Duodenal mucosa (tissue), 2 donors: ENCODE data around the gene RPS27L.
"Not testable (repeated sequence)": the region's sequence is repeated elsewhere in the genome, so short reads cannot be mapped to it uniquely, and the experiment has no call there.

Experiments
- H3K27ac ChIP-seq: one replicate; pipeline ENCODE4 v1.7.0; 2013; ENCODE audit warnings: low read depth, low read length
- H3K27me3 ChIP-seq, 2 donors: one replicate each; pipeline ENCODE4 v1.7.0; 2013; ENCODE audit warnings: low read length in 2 of 2, control low read depth in 1 of 2; ENCODE audit not compliant: insufficient read depth in 2 of 2, control insufficient read depth in 1 of 2
- H3K36me3 ChIP-seq, 2 donors: one replicate each; pipeline ENCODE4 v1.7.0; 2013; ENCODE audit warnings: low read length in 2 of 2, control low read depth in 1 of 2; ENCODE audit not compliant: insufficient read depth in 2 of 2, control insufficient read depth in 1 of 2
- H3K4me1 ChIP-seq, 2 donors: one replicate each; pipeline ENCODE4 v1.7.0; 2013; ENCODE audit warnings: low read length in 2 of 2, control low read depth in 1 of 2; ENCODE audit not compliant: insufficient read depth in 2 of 2, control insufficient read depth in 1 of 2
- H3K4me3 ChIP-seq, 2 donors: one replicate each; pipeline ENCODE4 v1.7.0; 2013; ENCODE audit warnings: low read length in 2 of 2, low read depth in 1 of 2
- H3K9ac ChIP-seq, 2 donors: one replicate each; pipeline ENCODE4 v1.7.0; 2013; ENCODE audit warnings: low read length in 2 of 2, low read depth in 1 of 2
- H3K9me3 ChIP-seq, 2 donors: one replicate each; pipeline ENCODE4 v1.7.0; 2013; ENCODE audit warnings: low read length in 2 of 2, control low read depth in 1 of 2; ENCODE audit not compliant: control insufficient read depth in 1 of 2

Gene RPS27L

GRCh38 chr15:63121382-63122001, 35.8 kb downstream of the RPS27L start, which contains the start of gene LACTB:
TSS of gene LACTB (plus strand) at chr15:63121861. CDS start at chr15:63121872, 11 bp downstream.
- Histone ChIP-seq H3K27me3 (no peaks in the 10 kb centered on the region), H3K9me3 (peaks cover 4 to 9% of the 10 kb centered on the region in 2 donors), H3K4me3 (peak within 1 kb of the TSS; percentile 74 to 82), H3K36me3 (no peaks in the 10 kb centered on the region), H3K9ac (peak within 1 kb of the TSS; percentile 52 to 87), H3K27ac (peak within 1 kb of the TSS; percentile 93), H3K4me1 (peaks cover 5% of the 10 kb centered on the region in 2 donors)

DNA sequence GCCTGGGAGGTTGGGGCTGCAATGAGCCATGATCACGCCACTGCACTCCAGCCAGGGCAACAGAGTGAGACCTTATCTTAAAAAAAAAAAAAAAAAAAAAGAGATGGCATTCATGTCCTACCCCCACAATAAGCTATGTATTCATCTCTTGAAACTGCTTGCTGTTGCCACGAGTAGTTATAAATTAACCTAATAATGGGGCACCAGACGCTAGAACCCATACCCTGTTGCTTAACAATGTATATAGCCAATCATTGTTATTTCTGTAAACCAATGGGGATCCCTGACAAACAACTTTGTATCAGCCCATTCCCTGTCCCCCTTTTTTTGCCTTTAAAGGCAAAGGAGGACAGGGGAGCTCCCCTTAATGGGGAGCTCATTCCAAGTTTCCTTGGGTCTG, 38.4 kb downstream of the RPS27L start:
- Histone ChIP-seq H3K27ac (no peak overlapping the region), H3K27me3 (no peaks in the 10 kb centered on the region), H3K9me3 (peaks cover 4 to 9% of the 10 kb centered on the region in 2 donors), H3K9ac (no peak overlapping the region), H3K4me1 (peaks cover 5% of the 10 kb centered on the region in 2 donors), H3K4me3 (no peak overlapping the region), H3K36me3 (no peaks in the 10 kb centered on the region)

DNA sequence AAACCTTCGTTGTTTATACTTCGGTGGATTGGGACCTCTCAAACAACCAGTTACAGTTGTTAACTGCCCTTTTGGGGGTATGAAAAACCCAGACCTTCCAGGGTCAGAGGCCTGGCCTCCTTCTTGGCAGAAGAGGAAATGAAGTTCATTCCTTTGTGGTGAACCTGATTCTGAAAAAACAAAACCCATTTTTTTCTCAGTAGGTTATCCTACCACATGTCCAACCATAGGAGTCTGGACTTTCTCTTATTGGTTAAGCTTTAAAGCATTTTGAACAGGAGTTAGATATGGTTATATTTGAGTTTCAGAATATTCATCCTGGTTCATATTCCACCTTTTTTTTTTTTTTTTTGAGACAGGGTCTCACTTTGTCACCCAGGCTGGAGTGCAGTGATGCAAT, 42.8 kb downstream of the RPS27L start:
- H3K9ac ChIP-seq: no peak overlapping the region

DNA sequence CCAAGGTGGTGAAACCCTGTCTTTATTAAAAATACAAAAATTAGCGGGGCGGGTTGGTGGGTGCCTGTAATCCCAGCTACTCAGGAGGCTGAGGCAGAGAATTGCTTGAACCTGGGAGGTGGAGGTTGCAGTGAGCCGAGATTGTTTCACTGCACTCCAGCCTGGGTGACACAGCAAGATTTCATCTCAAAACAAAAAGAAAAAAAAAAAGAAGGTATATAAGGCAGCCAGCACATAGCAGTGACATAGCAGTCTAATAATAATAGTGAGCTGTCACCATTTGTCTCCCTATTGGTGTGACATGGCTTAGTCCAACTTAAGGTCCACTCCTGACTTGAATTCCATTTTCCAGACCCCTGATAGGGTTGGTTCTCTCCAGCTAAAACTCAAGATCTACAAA, 44.4 kb downstream of the RPS27L start:
- H3K9me3 ChIP-seq: no peaks in the 10 kb centered on the region
- H3K9ac ChIP-seq: no peak overlapping the region
- H3K27me3 ChIP-seq: no peaks in the 10 kb centered on the region
- no peak overlapping the region for H3K4me3 ChIP-seq
- peaks cover 12 to 15% of the 10 kb centered on the region in 2 donors for H3K4me1 ChIP-seq
- H3K27ac ChIP-seq: no peak overlapping the region
- no peaks in the 10 kb centered on the region for H3K36me3 ChIP-seq

More for the DNA sequence above, 42.8 kb downstream of the RPS27L start:
- Histone ChIP-seq H3K4me3 (no peak overlapping the region), H3K27me3 (no peaks in the 10 kb centered on the region), H3K27ac (no peak overlapping the region), H3K4me1 (no peaks in the 10 kb centered on the region), H3K9me3 (peaks cover 0 to 4% of the 10 kb centered on the region in 2 donors), H3K36me3 (no peaks in the 10 kb centered on the region)

DNA sequence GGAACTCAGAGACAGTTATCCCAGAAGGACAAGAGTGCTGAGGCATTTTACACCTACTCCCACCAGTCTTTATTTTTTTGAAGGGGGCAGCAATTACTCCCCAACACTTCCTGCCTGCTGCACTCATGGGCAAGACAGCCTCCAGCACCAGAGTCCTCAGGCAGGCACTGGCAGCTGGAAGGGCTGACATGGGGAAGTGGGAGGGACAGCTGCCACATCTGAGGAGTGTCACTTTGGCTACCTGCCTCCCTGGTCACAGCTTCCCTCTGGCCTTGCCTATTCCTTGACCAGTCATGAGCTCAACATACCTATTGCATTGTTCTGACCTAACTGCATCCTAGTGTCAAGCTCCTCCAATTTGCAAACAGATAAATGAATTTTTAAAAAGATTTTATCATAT, 45.8 kb downstream of the RPS27L start:
- Histone ChIP-seq H3K4me3 (no peak overlapping the region), H3K4me1 (peaks cover 14 to 16% of the 10 kb centered on the region in 2 donors), H3K27ac (no peak overlapping the region), H3K9ac (no peak overlapping the region), H3K27me3 (no peaks in the 10 kb centered on the region), H3K36me3 (no peaks in the 10 kb centered on the region), H3K9me3 (no peaks in the 10 kb centered on the region)

DNA sequence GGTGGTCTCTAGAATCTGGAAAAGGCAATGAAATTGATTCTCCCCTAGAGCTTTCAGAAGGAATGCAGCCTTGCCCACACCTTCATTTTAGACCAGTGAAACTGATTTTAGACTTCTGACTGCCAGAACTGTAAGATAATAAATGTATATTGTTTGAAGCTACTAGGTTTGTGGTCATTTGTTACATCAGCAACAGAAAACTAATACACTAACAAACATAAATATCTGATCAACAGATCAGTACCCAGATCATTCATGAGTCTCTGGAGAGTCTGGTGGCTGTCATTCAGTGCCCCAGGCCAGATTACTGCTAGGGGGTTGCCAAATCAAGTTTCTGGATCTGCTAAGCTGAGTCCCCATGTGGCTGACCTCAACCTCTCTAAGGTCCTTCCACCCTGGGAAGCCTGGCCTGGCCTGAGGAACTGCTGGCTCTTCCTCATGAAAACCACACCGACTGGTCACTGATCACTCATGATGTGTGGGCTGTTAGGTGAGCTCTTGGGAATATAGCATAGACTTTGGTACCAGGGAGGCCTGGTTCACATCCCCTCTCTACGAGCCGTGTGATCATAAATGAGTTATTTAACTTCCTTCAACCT, 46.8 kb downstream of the RPS27L start:
- H3K27me3 ChIP-seq: no peaks in the 10 kb centered on the region
- no peak overlapping the region for H3K27ac ChIP-seq
- H3K4me3 ChIP-seq: no peak overlapping the region
- H3K9me3 ChIP-seq: no peaks in the 10 kb centered on the region
- H3K4me1 ChIP-seq: peaks cover 14 to 16% of the 10 kb centered on the region in 2 donors
- no peak overlapping the region for H3K9ac ChIP-seq
- H3K36me3 ChIP-seq: no peaks in the 10 kb centered on the region

DNA sequence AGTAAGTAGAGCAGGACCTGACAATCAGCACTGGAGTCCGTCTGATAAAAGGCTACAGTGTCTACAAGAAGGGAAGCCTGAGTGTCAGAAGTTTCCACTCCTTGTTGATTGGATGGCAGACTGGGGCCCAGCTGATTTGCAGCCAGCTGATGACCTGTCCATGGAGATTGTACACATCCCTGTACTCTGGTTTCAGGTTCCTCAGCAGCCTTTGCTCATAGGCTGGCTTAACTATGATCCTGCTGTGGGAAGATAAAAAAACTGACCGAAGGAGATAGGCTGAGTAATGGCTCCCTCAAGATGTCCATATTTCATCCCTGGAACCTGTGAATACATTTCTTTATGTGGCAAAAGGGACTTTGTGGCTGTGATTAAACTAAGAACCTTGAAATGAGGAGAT, 47.4 kb downstream of the RPS27L start:
- H3K36me3 ChIP-seq: no peaks in the 10 kb centered on the region
- H3K9me3 ChIP-seq: no peaks in the 10 kb centered on the region
- no peak overlapping the region for H3K4me3 ChIP-seq
- H3K27ac ChIP-seq: no peak overlapping the region
- H3K9ac ChIP-seq: no peak overlapping the region
- H3K27me3 ChIP-seq: no peaks in the 10 kb centered on the region
- H3K4me1 ChIP-seq: peaks cover 14 to 16% of the 10 kb centered on the region in 2 donors

GRCh38 chr15:63109498-63109897, 47.8 kb downstream of the RPS27L start:
- Histone ChIP-seq H3K27me3 (no peaks in the 10 kb centered on the region), H3K9ac (no peak overlapping the region), H3K4me1 (peaks cover 14 to 16% of the 10 kb centered on the region in 2 donors), H3K4me3 (no peak overlapping the region), H3K9me3 (no peaks in the 10 kb centered on the region), H3K36me3 (no peaks in the 10 kb centered on the region), H3K27ac (no peak overlapping the region)

DNA sequence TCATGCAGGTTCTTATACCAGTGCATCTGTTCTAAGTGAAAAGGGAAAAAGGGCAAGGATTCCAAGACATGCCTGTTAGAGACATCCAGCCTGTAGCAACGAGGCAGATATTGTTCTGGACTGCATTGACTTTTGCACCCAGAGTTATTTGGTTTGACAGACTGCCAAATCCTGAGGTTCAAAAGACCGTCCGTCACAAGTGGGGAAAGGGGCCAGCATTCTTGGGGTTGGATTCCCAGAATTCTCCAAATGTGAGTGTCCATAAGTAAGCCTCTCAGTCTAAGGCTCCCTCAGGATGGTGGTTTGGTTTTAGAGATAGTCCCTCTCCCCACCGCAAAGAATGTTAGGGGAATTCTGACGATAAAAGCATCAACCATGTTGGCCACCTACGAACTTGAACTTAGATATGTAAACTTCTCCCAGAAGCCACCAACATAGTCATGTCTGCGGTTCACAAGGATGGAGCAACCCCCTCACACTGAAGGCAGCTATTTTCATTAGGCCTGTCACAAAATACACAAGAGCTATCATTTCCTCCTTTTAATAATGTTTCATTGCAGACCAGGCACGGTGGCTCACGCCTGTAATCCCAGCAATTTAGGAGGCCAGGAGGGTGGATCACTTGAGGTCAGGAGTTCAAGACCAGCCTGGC, 49.3 kb downstream of the RPS27L start:
- Histone ChIP-seq H3K27me3 (no peaks in the 10 kb centered on the region), H3K4me3 (no peak overlapping the region), H3K9me3 (no peaks in the 10 kb centered on the region), H3K4me1 (peaks cover 14 to 16% of the 10 kb centered on the region in 2 donors), H3K36me3 (no peaks in the 10 kb centered on the region), H3K27ac (no peak overlapping the region), H3K9ac (no peak overlapping the region)

DNA sequence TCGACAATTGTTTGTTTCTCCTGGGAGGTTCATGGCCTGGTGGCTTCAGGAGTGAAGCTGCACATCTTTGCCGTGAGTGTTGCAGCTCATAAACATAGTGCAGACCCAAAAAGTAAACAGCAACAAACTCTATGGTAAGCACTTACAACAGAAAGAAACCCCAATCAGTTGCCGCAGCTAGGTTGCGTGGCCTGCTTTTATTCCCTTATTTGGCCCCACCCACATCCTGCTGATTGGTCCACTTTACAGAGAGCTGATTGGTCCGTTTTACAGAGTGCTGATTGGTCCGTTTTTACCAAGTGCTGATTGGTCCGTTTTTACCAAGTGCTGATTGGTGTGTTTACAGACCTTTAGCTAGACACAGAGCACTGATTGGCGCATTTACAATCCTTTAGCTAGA, 51.9 kb downstream of the RPS27L start:
- peaks cover 14 to 16% of the 10 kb centered on the region in 2 donors for H3K4me1 ChIP-seq
- not testable (repeated sequence) for H3K4me3 ChIP-seq, H3K9ac ChIP-seq, H3K36me3 ChIP-seq, H3K27me3 ChIP-seq, H3K27ac ChIP-seq, H3K9me3 ChIP-seq
